HCT116 (cell line): ENCODE results near the gene ANO6. TPM values are rescaled to one million over a fixed set of nuclear protein-coding genes. Genes with fewer than 3 reads are reported as not detected.

Source experiments
- ATAC-seq: fragments of 200-7000 bp; cut with Tn5 transposase; 2 replicates; pipeline ENCODE4 v1.9.1; 2020; ENCODE audit warnings: mild to moderate bottlenecking, moderate library complexity
- BruUV-seq: library from RNA; stranded (reverse); fragments of 400-500 nt; replicated peaks from 2 replicates; lab custom pipeline; 2021; lab: Mats Ljungman, UMichigan
- CTCF ChIA-PET: fragments of 300-600 bp; sonication (Branson Sonifier 250); formaldehyde crosslinking; loops from one replicate; lab custom pipeline; 2021; ENCODE audit warnings: antibody characterized with exemption; lab: Charles Lee
- POLR2A ChIA-PET: fragments of 300-600, 350-600 bp; sonication (Branson Sonifier 250); formaldehyde crosslinking; loops from one replicate; lab custom pipeline; 2021; ENCODE audit warnings: antibody characterized with exemption; lab: Charles Lee
- RAD21 ChIA-PET, 2 experiments: fragments of 300-600 bp; sonication (Branson Sonifier 250); formaldehyde crosslinking; loops; one replicate each; lab custom pipeline; 2023; ENCODE audit warnings: low total read pairs in 2 of 2; ENCODE audit not compliant: uncharacterized antibody in 2 of 2, unreplicated experiment in 2 of 2, low non-redundant PET in 1 of 2; lab: Charles Lee
- DNase-seq: peaks from one replicate; pipeline ENCODE4 v3.0.0-alpha.2; 2010; ENCODE audit warnings: low read depth, low spot score
- H2AFZ ChIP-seq: fragments of 200-600 bp; shearing (Covaris generic), sonication (generic); 2 replicates; pipeline ENCODE4 v1.6.1; 2017; ENCODE audit warnings: low read depth, mixed run types, mixed read lengths, antibody characterized with exemption, low read length; ENCODE audit not compliant: poor library complexity, severe bottlenecking
- H3K27ac ChIP-seq: 2 replicates; pipeline ENCODE4 v1.5.1; 2012; ENCODE audit warnings: low read depth, low read length
- H3K27me3 ChIP-seq: fragments of 200-600 bp; sonication (generic); 2 replicates; pipeline ENCODE4 v1.6.1; 2016; ENCODE audit warnings: mixed run types, low read length, mixed read lengths; ENCODE audit not compliant: insufficient read depth
- H3K36me3 ChIP-seq, 2 experiments: fragments of 200-500 bp in 1 of 2; fragments of 200-600 bp in 1 of 2; sonication (Bioruptor generic) in 1 of 2; sonication (generic) in 1 of 2; 2 replicates each; pipeline versions ENCODE4 v1.5.1 to v1.6.1; 2014 to 2016; ENCODE audit warnings: low read length in 2 of 2, inconsistent platforms in 1 of 2, mixed read lengths in 1 of 2, mixed run types in 1 of 2; ENCODE audit not compliant: insufficient read depth in 2 of 2, control insufficient read depth in 1 of 2
- H3K4me1 ChIP-seq, 2 experiments: fragments of 200-600 bp in 1 of 2; sonication (generic) in 1 of 2; 2 replicates each; pipeline versions ENCODE4 v1.5.1 to v1.6.1; 2012 to 2017; ENCODE audit warnings: low read length in 2 of 2, inconsistent platforms in 1 of 2, mild to moderate bottlenecking in 1 of 2, mixed read lengths in 1 of 2, mixed run types in 1 of 2, moderate library complexity in 1 of 2; ENCODE audit not compliant: insufficient read depth in 2 of 2, control insufficient read depth in 1 of 2
- H3K4me2 ChIP-seq: fragments of 200-600 bp; sonication (generic); 2 replicates; pipeline ENCODE4 v1.6.1; 2017; ENCODE audit warnings: mixed run types, low read length, mixed read lengths
- H3K4me3 ChIP-seq, 2 experiments: fragments of 200-600 bp in 1 of 2; sonication (generic) in 1 of 2; replicated peaks in 1 of 2; 2 replicates each; pipeline ENCODE4 v1.5.1; 2011 to 2016; ENCODE audit warnings: low read length in 2 of 2, control low read depth in 1 of 2, low read depth in 1 of 2, mild to moderate bottlenecking in 1 of 2, mixed read lengths in 1 of 2, mixed run types in 1 of 2
- H3K79me2 ChIP-seq: fragments of 200-600 bp; sonication (generic); 2 replicates; pipeline ENCODE4 v1.6.1; 2017; ENCODE audit warnings: mild to moderate bottlenecking, mixed run types, low read length, moderate library complexity, mixed read lengths; ENCODE audit not compliant: insufficient read depth
- H3K9ac ChIP-seq: fragments of 200-600 bp; sonication (generic); 2 replicates; pipeline ENCODE4 v1.6.1; 2016; ENCODE audit warnings: low read length, mixed read lengths
- H3K9me2 ChIP-seq: fragments of 200-600 bp; sonication (generic), shearing (Covaris generic); 2 replicates; pipeline ENCODE4 v1.6.1; 2017; ENCODE audit warnings: mixed run types, mild to moderate bottlenecking, moderate library complexity; ENCODE audit not compliant: insufficient read depth
- H3K9me3 ChIP-seq, 2 experiments: fragments of 200-500 bp in 1 of 2; fragments of 200-600 bp in 1 of 2; sonication (Bioruptor generic) in 1 of 2; sonication (generic) in 1 of 2; 2 replicates each; pipeline ENCODE4 v1.6.1; 2014 to 2017; ENCODE audit warnings: low read length in 2 of 2, mixed read lengths in 2 of 2, inconsistent platforms in 1 of 2, low read depth in 1 of 2, mild to moderate bottlenecking in 1 of 2, mixed run types in 1 of 2, moderate library complexity in 1 of 2; ENCODE audit not compliant: control insufficient read depth in 1 of 2, insufficient read depth in 1 of 2
- H4K20me1 ChIP-seq: fragments of 200-600 bp; sonication (generic), shearing (Covaris generic); 2 replicates; pipeline ENCODE4 v1.6.1; 2017; ENCODE audit warnings: mixed run types, mild to moderate bottlenecking, moderate library complexity; ENCODE audit not compliant: insufficient read depth
- CEBPB ChIP-seq: IDR thresholded peaks from 2 replicates; pipeline ENCODE4 v1.6.1; 2012; ENCODE audit warnings: low read depth
- EGR1 ChIP-seq: IDR thresholded peaks from 2 replicates; pipeline ENCODE4 v1.6.1; 2012; ENCODE audit warnings: low read depth
- ELF1 ChIP-seq: IDR thresholded peaks from 2 replicates; pipeline ENCODE4 v1.6.1; 2012; ENCODE audit warnings: low read depth, borderline replicate concordance
- EZH2 ChIP-seq: fragments of 200-600 bp; sonication (generic); IDR thresholded peaks from 2 replicates; pipeline ENCODE4 v1.6.1; 2017; ENCODE audit warnings: antibody characterized with exemption, mixed run types
- EZH2phosphoT487 ChIP-seq: fragments of 200-600 bp; IDR thresholded peaks from 2 replicates; pipeline ENCODE4 v1.6.1; 2018; ENCODE audit warnings: antibody characterized with exemption, borderline replicate concordance
- FOSL1 ChIP-seq: IDR thresholded peaks from 2 replicates; pipeline ENCODE4 v1.6.1; 2012; ENCODE audit warnings: low read depth
- JUND ChIP-seq: IDR thresholded peaks from 2 replicates; pipeline ENCODE4 v1.6.1; 2012
- POLR2A ChIP-seq: IDR thresholded peaks from 2 replicates; pipeline ENCODE4 v1.7.0; 2011; ENCODE audit warnings: borderline replicate concordance; ENCODE audit not compliant: insufficient read depth, insufficient read length; ENCODE audit errors: extremely low read depth
- RAD21 ChIP-seq: IDR thresholded peaks from 2 replicates; pipeline ENCODE4 v1.6.1; 2012; ENCODE audit warnings: low read depth, mild to moderate bottlenecking
- SRF ChIP-seq: IDR thresholded peaks from 2 replicates; pipeline ENCODE4 v1.6.1; 2012; ENCODE audit warnings: low read depth
- TCF7L2 ChIP-seq: IDR thresholded peaks from 2 replicates; pipeline ENCODE4 v1.7.0; 2011; ENCODE audit warnings: borderline replicate concordance, inconsistent platforms; ENCODE audit not compliant: insufficient read depth, insufficient read length; ENCODE audit errors: extremely low read depth
- YY1 ChIP-seq: IDR thresholded peaks from 2 replicates; pipeline ENCODE4 v1.6.1; 2011; ENCODE audit warnings: low read length, low read depth, moderate library complexity, mild to moderate bottlenecking; ENCODE audit not compliant: insufficient replicate concordance; ENCODE audit errors: extremely low read depth
- ZFX ChIP-seq: fragments of 450-650 bp; IDR thresholded peaks from 2 replicates; pipeline ENCODE4 v1.6.1; 2017
- intact Hi-C: fragments of 100-400 bp; cut with micrococcal nuclease; formaldehyde crosslinking; loops from 2 replicates; pipeline ENCODE4 v1.10.0; 2022
- total RNA-seq: library from RNA; stranded (reverse); gene quantifications from one replicate; pipeline ENCODE4 v1.2.1, GENCODE V29; 2021; ENCODE audit not compliant: unreplicated experiment
- TF ChIP-seq, protein P1 (sequence below): IDR thresholded peaks from 2 replicates; pipeline ENCODE4 v1.6.1; 2012

ANO6 gene
- total RNA-seq, 1 experiment from 2014 or later: 36.7 TPM

DNA sequence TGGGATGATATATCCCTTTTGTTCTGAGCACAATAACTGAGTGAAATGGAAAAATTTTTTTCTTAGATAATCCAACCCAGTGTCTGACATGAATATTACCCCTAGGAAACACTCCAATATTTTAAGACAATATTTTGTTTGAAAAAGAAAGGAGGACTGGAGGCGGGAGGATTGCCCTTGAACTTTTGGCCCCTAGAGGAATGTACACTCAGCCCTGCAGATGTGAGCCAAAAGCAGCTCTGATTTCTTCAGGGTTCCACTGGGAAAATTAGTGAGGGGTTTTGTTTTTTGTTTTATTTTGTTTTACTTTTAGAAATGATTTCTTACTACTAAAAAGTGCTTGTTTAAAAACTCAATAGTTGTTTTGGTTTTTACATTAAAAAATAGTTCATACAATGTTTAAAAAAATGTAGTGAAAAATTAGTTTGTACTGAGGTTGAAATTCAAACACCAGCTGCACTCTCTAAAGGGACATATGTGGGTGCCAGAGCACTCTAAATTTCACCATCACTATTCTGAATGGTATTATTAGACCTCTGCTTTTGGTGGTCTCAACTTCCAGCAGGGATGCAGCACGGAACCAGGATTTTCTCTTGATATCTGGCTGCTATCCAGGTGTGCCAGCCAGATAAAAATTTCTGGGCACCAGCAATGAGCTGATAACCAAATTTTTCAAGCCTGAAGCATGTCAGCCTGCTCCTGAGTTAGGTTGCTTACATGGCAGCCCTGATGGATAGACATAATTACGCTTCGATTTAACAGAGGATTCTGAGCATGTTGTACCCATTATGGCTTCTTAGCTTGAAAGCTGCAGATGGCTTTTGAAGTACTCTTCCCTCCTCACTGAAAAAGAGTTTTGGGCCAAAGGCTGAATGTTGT lies 141.9 kb downstream of the ANO6 start:
- Histone ChIP-seq H3K36me3 (0 out of 4 replicates have a peak, but pooled peaks cover 0 to 5% of the 10 kb centered on the region in 2 experiments), H3K4me2 (no peak overlapping the region), H3K4me1 (no peaks in the 10 kb centered on the region), H3K27me3 (no peaks in the 10 kb centered on the region), H3K79me2 (no peaks in the 10 kb centered on the region), H3K27ac (no peak overlapping the region), H3K9me2 (no peaks in the 10 kb centered on the region), H3K9me3 (peaks cover 0 to 5% of the 10 kb centered on the region in 2 experiments; a peak in 1 of 4 replicates), H3K4me3 (no peak overlapping the region), H2AFZ (no peak overlapping the region), H3K9ac (no peak overlapping the region), H4K20me1 (no peaks in the 10 kb centered on the region)
- no peak for ATAC-seq
- no TSS peak for BruUV-seq
- no peak for DNase-seq
- intact Hi-C loops: no loop called here
- RAD21 ChIA-PET: no interaction called here
- TF ChIP-seq ZFX: no peak
- TF ChIP-seq SRF: no peak
- TF ChIP-seq FOSL1: no peak
- no peak for TF ChIP-seq RAD21
- no peak for TF ChIP-seq YY1
- TF ChIP-seq EZH2: no peak
- TF ChIP-seq POLR2A: no peak
- no peak for TF ChIP-seq TCF7L2
- no peak for TF ChIP-seq EZH2phosphoT487
- no peak for TF ChIP-seq EGR1
- TF ChIP-seq, protein P1, sequence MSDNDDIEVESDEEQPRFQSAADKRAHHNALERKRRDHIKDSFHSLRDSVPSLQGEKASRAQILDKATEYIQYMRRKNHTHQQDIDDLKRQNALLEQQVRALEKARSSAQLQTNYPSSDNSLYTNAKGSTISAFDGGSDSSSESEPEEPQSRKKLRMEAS: no peak
- no peak for TF ChIP-seq CEBPB
- no peak for TF ChIP-seq JUND
- no peak for TF ChIP-seq ELF1
- CTCF ChIA-PET: no interaction called here
- POLR2A ChIA-PET: no interaction called here
